ENCODE results near the gene PCDHB6.
"Not testable (repeated sequence)": the region's sequence is repeated elsewhere in the genome, so short reads cannot be mapped to it uniquely, and the experiment has no call there.

Gene PCDHB6

GRCh38 chr5:141172381-141173204, 22.7 kb downstream of the PCDHB6 start, which contains the start of gene PCDHB7:
Gene PCDHB7 (plus strand): TSS chr5:141172644. CDS start chr5:141172836, 192 bp downstream.
- DNase-seq, result no peak

- DNase-seq, result not testable (repeated sequence)
These were observed 24.6 kb downstream of the PCDHB6 start for GRCh38 chr5:141174291-141175104.

- DNase-seq, result no peak
These were observed 26.1 kb downstream of the PCDHB6 start for GRCh38 chr5:141175933-141176332.

- not testable (repeated sequence) for DNase-seq
These were observed 27.8 kb downstream of the PCDHB6 start, which contains the start of gene PCDHB8 for GRCh38 chr5:141177577-141178191. Gene PCDHB8 (plus strand): TSS chr5:141177790. CDS start chr5:141178035, 245 bp downstream.

- DNase-seq, result not testable (repeated sequence)
These were observed 29.5 kb downstream of the PCDHB6 start for GRCh38 chr5:141179371-141179770.

GRCh38 chr5:141179876-141180275, 30.0 kb downstream of the PCDHB6 start:
- not testable (repeated sequence) for DNase-seq

GRCh38 chr5:141180313-141180712, 30.5 kb downstream of the PCDHB6 start:
- no peak for DNase-seq

- no peak for DNase-seq
These were observed 32.4 kb downstream of the PCDHB6 start, which contains the start of gene PCDHB16 for GRCh38 chr5:141182248-141182647. Gene PCDHB16 (plus strand): TSS chr5:141182387. CDS start chr5:141182560, 173 bp downstream.

GRCh38 chr5:141184117-141184855, 34.4 kb downstream of the PCDHB6 start:
- DNase-seq, result not testable (repeated sequence)

GRCh38 chr5:141186897-141187512, 37.1 kb downstream of the PCDHB6 start, which contains the start of gene PCDHB9:
Gene PCDHB9 (plus strand): TSS chr5:141187161. CDS start chr5:141187319, 158 bp downstream.
- DNase-seq, result peak; percentile 1

GRCh38 chr5:141188682-141189081, 38.8 kb downstream of the PCDHB6 start:
- not testable (repeated sequence) for DNase-seq

GRCh38 chr5:141189131-141189530, 39.3 kb downstream of the PCDHB6 start:
- DNase-seq, result not testable (repeated sequence)

GRCh38 chr5:141192110-141192725, 42.4 kb downstream of the PCDHB6 start, which contains the start of gene PCDHB10:
Gene PCDHB10 (plus strand): TSS chr5:141192353. CDS start chr5:141192553, 200 bp downstream.
- peak; percentile 53 for DNase-seq

- DNase-seq, result not testable (repeated sequence)
These were observed 44.5 kb downstream of the PCDHB6 start for GRCh38 chr5:141194332-141194731.

- no peak for DNase-seq
These were observed 46.5 kb downstream of the PCDHB6 start for GRCh38 chr5:141196363-141196762.

- DNase-seq, result no peak
These were observed 49.7 kb downstream of the PCDHB6 start, which contains the start of gene PCDHB11 for GRCh38 chr5:141199359-141200235. Gene PCDHB11 (plus strand): TSS chr5:141199627. CDS start chr5:141199775, 148 bp downstream.

- DNase-seq, result not testable (repeated sequence)
These were observed 51.3 kb downstream of the PCDHB6 start for GRCh38 chr5:141201126-141201525.

- not testable (repeated sequence) for DNase-seq
These were observed 51.8 kb downstream of the PCDHB6 start for GRCh38 chr5:141201646-141202045.
